Activated T-helper 9 cell treated with anti-CD3 and anti-CD28 coated beads, Interleukin-2, amount 50 U/mL, for 16 hours (primary cell): Measurements from ENCODE around the gene CCDC73.
"Not testable (repeated sequence)": the region's sequence is repeated elsewhere in the genome, so short reads cannot be mapped to it uniquely, and the experiment has no call there.

Experiments used
- DNase-seq: peaks from one replicate; pipeline ENCODE4 v3.0.0-alpha.2; 2020; ENCODE audit warnings: low read depth

CCDC73 gene

DNA sequence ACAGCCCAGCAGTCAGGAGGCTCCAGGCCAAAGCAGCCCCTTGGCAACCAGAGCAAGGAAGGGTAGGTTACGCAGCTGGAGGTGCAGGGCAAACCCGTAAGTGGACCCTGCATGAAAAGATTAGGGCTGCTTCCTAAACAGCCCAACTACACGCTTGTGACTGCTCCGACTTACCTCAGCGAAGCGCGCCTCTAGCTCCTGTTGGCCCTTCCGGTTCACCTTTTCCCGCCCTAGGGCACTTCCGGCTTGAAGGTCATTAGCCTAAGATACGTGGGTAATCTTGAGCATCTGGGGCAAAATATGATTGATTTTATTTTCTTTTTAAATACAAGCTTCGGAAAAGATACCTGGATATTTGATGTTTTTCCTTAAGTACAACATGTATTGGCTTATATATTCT, at the start of gene CCDC73:
Gene CCDC73 (minus strand): TSS at position 224 of the 400 bp plus-strand sequence. CDS start 34,419 bp downstream, outside the sequence.
- DNase-seq, result no peak

DNA sequence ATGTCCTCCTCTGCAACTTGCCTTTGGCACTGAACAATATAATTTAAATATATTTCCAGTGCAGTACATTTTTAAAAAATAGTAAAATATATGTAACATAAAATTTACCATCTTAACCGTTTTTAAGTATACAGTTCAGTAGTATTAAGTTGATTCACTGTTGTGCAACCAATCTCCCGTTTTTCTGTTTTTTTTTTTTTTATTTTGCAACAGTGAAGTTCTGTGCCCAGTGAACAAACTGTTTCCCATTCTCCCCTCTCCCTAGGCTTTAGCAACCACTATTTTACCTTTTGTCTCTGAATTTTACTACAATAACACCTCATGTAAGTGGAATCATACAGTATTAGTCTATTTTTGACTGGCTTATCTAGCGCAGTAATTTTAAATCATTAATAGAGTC, 49.1 kb upstream of the CCDC73 start:
- no peak for DNase-seq

DNA sequence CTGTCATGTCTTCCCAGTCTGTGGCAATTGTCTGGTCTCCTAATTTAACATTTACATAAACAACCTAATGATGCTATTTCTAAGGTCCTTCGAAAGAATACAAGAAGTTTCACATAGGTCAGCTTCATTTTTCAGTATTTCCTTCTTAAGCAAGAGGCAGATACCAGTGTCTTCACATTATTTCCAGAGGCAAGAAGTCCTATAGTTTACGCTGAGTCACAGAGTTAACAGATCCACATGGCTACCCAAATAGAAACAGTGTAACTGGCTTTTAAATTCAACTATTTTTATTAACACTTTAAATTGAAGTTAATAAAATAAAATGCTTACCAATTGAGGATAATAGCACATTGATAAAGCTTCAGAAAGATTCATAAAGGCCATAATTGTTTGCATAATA, 46.1 kb upstream of the CCDC73 start:
- DNase-seq, result no peak

DNA sequence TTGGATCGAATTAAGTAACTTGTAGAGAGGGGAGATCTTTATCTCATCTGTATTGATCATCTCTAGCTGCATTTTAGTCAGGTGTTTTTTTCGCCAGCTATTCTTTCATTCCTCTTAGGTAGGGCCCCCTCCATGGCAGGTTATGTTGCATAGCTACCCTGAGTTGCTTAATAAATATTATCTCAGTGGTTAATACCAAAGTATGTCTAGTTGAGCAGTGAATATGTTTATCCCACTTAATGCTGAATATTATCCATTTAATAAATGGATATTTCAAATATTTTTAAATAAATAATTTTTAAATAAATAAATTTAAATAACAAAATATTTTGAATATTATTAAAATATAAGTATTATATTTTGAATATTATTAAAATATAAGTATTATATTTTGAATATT, 44.8 kb upstream of the CCDC73 start:
- DNase-seq, result no peak

DNA sequence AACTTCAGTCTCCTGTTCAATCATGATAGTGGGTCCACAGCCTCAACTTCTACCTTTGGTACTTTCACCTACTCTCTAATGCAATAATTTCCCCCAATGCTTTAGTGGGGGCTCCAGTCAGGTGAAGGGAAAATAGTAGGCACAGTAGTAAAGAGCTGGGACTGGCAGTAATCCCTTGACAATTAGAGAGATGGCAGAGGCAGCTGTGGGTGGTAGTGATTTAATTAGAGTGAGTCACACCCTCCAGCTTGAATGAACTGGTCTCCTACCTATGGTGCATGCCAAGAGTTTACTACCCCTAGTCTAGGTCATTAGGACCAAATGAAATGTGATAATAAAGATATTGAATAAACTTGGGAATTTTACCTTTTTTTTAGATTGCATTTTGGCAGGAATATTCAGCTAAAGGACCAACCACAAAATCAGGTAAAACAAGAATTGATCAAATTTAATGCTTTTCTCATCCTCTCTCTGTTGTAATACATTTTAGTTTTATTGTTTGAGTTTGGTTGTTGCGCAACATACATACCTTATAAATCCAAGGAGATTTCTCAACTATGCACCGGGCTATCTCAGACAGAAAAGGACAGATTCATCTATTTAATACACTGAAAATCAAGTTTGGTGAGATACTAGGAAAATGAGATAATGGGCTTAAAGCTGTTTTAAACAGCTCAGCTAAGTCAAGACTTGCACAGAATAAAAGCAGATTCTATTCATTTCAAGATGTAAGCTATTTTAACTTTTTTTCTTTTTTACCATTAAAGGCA, 44.2 kb upstream of the CCDC73 start:
- no peak for DNase-seq

DNA sequence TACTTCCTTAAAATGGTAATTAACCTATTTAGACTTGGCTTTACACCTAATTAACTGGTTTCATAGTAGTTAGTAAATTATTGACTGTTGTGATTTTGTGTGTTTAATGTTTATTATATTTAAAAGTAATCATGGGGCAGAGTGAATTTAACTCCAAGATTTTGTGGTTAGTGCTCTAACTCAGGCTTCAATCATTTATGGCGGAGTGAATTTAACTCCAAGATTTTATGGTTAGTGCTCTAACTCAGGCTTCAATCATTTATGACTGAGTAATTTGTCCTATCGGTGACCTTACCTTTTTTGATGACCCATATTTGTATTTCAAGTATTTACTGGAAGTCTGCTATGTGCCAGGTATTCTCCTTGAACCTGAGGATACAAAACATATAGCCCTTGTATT, 42.5 kb upstream of the CCDC73 start:
- DNase-seq, result no peak

DNA sequence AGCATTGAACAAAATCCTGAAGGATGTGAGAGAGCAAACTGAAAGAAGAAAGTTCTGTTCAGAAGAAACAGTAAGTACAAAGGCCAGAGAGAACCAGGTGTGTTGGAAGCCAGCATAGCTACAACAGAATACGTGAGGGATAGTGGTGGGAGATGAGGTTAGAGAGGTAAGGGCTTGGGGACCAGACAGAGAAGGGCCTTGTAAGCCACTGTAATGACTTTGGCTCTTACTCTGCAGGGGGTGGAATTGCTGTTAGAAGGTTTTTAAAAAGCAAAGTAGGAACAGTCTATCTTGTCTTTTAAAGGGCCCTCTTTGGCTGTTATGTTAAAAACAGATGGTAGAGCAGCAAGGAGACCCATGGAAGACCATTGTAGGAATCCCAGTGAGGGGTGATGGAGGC, 39.5 kb upstream of the CCDC73 start:
- DNase-seq, result no peak

DNA sequence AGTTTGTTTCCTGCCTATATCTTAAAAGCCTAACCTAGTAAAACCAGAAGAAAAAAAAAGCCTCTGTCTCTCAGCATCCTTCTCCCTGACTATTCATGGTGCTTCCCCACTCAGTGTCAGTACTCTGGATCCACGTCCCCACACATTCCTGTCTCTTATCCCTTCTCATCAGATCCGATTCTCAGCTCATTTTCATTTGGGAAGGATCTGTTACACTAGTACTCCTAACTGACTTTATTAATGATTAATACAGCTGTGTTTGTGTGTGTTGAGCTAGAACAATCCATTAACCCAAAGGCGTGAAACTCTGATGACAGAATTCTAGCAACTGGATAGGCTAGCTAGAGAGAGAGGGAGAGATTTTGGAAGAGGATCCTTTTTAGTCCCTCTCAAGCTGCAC, 36.8 kb upstream of the CCDC73 start:
- DNase-seq, result no peak

DNA sequence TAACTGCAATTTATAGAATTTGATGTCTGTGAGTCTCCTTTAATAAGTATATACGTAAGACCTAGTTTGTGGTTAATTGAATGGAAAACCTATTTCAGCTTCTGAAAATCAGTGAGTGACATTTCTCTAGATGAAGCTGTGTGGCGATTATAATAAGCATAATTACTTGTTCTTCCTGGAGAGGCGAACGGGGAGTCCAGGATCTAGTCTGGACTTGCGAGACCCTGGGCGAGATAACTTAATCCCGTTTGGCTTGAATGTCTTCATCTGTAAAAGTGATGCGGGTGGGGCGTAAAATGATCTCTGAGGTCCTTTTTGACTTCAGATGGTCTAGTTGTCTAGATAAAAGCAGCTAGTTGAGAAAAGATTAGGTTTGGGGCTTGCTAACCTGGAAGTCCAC, 36.3 kb upstream of the CCDC73 start:
- no peak for DNase-seq

DNA sequence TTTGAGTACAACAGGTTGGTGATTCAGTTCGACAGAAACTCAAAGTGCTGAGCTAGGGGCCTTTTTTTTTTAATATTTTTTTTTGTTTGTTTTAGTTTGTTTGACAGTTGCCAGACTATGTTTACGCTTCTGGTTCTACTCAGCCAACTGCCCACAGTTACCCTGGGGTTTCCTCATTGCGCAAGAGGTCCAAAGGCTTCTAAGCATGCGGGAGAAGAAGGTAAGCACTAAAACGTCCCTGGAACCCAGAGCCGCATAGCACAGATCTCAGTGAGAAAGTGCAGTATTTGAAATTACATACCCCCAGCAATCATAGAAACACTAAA, 35.9 kb upstream of the CCDC73 start:
- no peak for DNase-seq

DNA sequence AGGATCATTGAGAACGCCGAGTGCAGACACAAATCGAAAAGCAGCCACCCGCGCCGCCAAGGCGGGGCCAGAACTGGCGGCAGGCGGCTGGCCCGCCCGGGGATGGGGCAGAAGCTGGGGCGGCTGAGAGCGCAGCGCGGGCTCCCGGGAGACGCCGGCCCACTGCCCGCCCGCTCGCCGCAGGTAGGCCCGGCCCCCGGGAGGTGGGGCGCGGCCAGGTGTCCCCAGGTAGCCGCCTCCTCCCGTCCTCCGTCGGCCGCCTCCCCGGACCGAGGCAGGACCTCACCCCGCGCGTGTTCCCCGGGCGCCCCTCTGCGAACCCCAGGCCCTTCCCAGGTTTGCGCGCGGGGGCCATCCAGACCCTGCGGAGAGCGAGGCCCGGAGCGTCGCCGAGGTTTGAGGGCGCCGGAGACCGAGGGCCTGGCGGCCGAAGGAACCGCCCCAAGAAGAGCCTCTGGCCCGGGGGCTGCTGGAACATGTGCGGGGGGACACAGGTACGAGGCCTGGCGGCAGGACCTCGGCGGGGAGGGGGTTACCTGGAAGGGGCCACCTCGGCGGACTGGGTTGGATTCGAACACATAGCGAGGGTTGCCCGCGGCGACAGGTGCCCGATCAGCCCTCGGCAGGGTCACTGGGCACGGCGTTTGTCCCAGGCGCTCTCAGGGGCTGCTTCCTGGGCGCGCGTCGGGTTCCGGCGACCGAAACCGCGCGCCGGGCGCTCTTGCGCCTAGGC, 35.4 kb upstream of the CCDC73 start, which contains the start of gene PRRG4:
Gene PRRG4 (plus strand): TSS at position 248 of the 733 bp plus-strand sequence. CDS start 603 bp downstream, outside the sequence.
- no peak for DNase-seq

DNA sequence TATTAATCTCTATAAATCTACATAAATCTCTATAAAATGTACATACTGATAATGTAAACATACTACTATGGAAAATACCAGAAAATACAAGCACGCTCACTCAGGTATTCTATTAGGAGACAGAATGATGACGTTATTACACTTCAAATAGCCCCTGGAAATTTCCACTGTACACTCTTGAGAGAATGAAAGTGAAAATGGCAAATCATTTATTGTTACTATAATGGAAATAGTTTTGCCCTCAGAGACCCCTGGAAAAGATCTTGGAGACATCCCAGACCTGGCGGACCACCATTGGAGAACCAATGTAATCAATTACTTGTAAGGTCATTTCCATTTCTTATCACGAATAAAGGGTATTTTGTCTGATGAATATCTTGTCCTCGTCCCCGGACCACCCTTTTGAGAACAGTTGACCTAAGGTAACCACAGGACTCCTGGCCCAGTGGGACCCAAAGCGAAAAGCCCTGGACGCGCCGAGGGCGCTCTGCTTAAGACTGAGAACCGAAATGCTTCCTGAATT, 34.8 kb upstream of the CCDC73 start:
- no peak for DNase-seq

DNA sequence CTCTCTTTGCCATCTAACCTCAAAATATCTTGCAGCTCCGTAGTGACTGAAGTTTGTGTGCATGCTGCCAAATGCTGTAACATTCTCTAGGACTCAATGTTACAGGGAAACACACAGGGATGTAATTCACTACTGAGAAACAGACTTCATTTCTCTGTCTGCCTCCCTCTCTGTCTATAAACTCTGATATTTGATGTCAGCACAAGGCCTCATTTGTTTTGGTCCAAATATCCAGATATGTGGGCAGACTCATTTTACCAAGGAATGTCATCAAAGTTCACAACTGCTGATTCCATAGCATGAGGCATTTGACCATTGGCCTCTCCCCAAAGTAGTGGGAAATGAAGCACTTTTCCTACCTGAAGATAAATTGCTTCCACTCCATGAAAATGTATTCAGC, 32.8 kb upstream of the CCDC73 start:
- no peak for DNase-seq

DNA sequence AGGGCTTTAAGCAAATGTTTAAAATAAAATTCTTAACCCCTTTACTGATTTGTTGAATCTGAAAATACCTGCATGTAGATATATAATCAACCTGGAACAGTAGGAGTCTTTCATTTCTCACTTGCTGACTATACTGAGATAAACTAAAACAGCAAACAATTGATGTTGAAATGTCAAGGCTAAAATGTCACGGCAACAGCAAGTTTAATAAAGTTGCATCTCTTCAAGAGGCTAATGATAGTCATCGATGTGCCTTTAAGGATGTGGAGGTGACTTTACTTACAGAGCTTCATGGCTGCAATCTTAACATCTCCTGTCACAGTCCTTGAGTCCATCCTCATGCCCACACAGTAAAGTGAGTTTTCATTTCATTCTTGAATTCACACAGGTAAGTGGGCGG, 31.7 kb upstream of the CCDC73 start:
- no peak for DNase-seq

DNA sequence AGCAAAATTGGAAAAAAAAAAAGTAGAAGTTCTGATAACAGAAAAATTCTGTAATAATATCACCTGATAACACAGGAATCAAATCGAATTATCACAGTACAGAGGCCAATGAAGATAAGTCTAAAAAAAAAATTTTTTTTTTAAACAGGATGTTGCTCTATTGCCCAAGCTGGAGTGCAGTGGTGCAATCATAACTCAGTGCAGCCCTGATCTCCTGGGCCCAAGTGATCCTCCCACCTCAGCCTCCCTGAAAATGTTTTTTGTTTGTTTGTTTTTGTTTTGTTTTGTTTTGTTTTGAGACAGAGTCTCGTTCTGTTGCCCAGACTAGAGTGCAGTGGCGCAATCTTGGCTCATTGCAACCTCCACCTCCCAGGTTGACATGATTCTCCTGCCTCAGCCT, 29.2 kb upstream of the CCDC73 start:
- DNase-seq, result not testable (repeated sequence)

DNA sequence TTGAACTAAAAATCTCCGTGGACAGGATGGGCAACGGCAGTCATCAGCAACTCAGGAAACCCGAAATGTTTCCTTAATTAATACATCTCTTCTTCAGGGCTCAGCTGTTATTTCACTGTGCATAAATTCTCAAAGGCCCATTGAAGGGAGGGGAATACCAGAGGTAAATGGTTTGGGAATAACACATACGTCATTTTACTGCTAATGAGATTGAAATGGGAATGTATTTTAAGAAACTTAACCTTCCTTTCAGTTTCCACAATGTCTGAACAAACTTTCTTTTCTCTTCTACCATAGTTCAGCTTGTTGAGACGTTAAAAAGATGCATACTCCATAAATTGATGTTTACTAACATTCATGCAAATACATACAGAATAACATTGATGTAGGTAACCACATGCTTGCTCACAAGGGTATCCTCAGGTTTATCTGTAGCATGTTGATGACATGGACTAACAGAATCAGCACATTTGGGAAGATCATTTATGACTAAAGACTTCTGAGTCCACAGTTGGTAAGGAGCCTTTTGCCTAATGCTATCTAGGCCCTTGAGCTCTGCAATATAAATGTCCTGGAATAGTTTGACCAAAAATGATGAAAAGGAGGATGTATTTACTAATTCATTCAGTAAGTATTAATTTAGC, 27.6 kb upstream of the CCDC73 start:
- DNase-seq, result no peak

DNA sequence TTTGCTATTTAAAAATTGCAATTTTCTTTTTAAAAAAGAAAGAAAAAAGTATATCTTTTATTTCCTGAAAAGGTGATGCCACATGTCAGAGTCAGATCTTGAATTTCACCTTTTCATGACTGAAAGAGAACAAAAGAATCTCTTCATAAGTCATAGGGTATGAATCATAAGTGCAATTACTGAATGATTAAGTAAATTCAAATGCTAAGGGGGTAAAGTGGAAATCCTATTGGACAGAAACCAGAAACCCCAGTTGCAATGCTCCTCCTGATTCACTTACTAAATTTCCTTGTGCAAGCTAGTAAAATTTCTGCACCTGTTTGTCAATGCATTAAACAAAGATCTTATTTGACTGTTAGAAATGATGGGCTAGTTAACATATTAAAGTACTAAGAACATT, 27.1 kb upstream of the CCDC73 start:
- no peak for DNase-seq

DNA sequence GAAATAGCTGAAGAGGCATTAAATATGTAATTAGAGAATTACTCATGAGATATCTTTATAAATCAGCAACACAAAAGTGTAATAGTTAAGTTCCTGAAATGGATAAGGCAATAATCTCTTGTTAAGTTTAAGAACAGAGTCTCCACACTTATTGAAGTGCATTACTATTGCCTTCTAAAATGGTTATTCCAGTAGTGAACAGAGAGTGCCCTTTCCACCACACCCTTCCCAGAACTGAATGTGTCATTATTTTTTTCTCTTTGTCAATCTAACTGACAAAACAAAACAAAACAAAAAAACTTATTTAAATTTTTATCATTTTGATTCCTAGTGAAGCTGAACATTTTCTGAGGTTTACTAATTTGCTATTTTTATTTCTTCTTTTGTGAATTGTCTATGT, 26.0 kb upstream of the CCDC73 start:
- DNase-seq, result no peak

DNA sequence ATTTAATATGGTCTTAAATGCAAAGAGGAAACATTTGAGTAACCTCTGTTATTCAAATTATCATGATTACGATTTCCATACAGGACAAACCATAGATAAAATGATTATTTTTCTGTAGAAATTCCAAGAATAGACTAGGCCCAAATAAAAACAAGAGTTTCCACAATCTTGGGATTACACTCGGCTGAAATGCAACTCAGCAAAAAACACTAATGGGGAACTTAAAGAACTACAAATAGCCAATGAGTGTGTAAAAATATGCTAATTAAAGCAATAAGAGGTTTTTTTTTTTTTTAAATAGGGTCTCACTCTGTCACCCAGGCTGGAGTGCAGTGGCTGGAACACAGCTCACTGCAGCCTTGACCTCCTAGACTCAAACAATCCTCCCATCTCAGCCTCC, 24.7 kb upstream of the CCDC73 start:
- no peak for DNase-seq

DNA sequence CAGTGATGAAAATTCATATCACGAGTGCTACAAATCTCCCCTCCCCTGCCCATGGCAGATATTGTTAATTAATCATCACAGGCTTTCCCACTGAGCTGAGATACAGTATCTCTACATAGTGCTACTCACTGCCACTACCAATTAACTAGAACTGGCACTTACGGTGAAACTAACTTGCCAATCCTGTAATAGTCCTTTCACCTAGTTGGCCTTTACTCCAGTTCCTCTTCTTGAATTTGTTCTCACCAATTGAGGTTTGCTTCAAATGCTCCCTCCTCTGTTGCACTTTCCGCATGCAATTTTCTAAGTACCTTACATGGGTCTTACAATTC, 23.4 kb upstream of the CCDC73 start:
- DNase-seq, result no peak

DNA sequence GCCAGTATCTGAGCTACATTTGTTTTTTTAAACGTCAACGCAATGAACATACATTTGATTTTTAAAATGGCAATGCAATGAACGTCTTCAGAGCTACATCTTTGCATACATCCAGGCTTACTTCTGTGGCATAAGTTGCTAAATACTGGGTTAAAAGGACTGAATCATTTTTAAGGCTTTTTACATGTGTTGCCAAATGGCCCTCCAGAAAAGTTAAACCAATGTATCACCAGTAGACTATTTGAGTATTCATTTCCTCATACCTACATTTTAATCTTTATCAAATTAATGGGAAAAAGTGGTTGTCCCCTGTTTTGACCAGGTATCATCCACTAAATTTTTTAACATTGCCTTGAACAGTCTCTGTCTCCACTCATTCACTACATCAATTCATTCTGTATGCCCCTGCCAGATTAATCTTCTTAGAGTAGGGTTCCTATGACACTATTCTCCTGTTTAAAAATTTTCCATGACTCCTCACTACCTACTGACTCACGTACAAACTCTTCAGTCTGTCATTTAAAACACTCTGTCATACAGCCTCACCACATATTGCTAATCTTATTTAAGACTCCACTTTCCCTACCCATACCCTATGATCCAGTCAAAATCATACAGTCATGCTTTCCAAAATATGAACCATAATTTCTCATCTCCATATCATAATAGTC, 22.9 kb upstream of the CCDC73 start:
- no peak for DNase-seq

DNA sequence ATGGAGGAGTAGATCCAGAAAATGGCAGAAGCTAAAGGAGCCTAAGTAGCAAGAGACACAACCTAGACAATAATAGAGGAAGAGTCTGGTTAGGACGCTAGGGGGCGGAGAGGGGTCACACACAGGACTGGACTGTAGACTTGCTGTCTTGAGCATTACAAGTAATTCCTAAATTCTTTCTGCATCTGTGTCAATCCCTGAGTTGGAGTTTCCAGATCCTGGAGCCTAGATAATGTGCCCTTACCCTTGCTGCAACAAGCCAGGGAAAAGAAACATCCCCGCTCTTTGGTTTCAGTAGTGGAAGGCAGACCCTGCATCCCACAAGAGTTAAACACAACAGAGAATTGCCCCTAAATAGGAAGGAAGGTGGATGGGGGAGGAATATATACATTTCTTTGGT, 14.9 kb upstream of the CCDC73 start:
- no peak for DNase-seq

DNA sequence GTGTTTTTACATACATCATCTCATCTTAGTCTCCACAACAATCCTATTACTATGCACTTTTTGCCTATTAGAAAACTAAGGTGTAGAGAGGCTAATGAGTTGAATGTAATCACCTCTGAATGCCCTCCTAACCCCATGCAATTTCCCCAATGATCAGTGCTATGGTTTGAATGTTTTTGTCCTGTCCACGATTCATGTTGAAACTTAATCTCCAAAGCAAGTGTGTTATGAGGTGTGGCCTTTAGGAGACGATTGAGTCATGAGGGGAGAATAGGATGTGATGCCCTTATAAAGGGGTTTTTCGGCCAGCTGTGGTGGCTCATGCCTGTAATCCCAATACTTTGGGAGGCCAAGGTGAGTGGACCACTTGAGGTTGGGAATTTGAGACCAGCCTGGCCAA, 2.0 kb upstream of the CCDC73 start:
- DNase-seq, result no peak
